T-cell (primary cell): ENCODE measurements around the gene HOMER2. TPM values are rescaled to one million over a fixed set of nuclear protein-coding genes. Genes with fewer than 3 reads are reported as not detected.

ENCODE experiments used
- ATAC-seq, 4 experiments: fragments of 200-7000 bp in 3 of 4; fragments of 150-1000 bp in 1 of 4; cut with Tn5 transposase; replicated peaks in 1 of 4; 1 replicate in 3 of 4; 2 replicates in 1 of 4; pipeline ENCODE4 v1.10.0; 2021; ENCODE audit warnings: moderate library complexity in 3 of 4, mild to moderate bottlenecking in 2 of 4, moderate number of reproducible peaks in 1 of 4
- CTCF ChIA-PET, 2 donors: fragments of 300-600 bp; sonication (Branson Sonifier 250); formaldehyde crosslinking; loops; one replicate each; lab custom pipeline; 2022; ENCODE audit warnings: antibody characterized with exemption in 2 of 2; lab: Charles Lee
- POLR2A ChIA-PET, 2 donors: fragments of 300-600 bp; sonication (Branson Sonifier 250); formaldehyde crosslinking; loops; one replicate each; lab custom pipeline; 2022; ENCODE audit warnings: antibody characterized with exemption in 2 of 2; lab: Charles Lee
- DNase-seq, 35 experiments: peaks; one replicate each; pipeline versions ENCODE4 v3.0.0 to v3.0.0-alpha.2; 2013 to 2023
- H3K27ac ChIP-seq: one replicate; pipeline ENCODE4 v1.5.1; 2013; ENCODE audit warnings: low read length
- H3K27me3 ChIP-seq, 2 experiments: replicated peaks in 1 of 2; 1 replicate in 1 of 2; 2 replicates in 1 of 2; pipeline versions ENCODE4 v1.6.1 to v1.7.0; 2013; ENCODE audit warnings: low read length in 1 of 2, mixed read lengths in 1 of 2; ENCODE audit not compliant: control insufficient read depth in 2 of 2, insufficient read depth in 2 of 2; ENCODE audit errors: extremely low read depth in 1 of 2
- H3K36me3 ChIP-seq, 2 donors: 1 replicate in 1 of 2; 2 replicates in 1 of 2; pipeline versions ENCODE4 v1.6.1 to v1.7.0; 2013; ENCODE audit warnings: low read length in 1 of 2; ENCODE audit not compliant: control insufficient read depth in 2 of 2, insufficient read depth in 1 of 2; ENCODE audit errors: extremely low read depth in 1 of 2
- H3K4me1 ChIP-seq, 2 experiments: 1 replicate in 1 of 2; 2 replicates in 1 of 2; pipeline versions ENCODE4 v1.6.1 to v1.7.0; 2013; ENCODE audit warnings: low read length in 2 of 2, mixed read lengths in 1 of 2; ENCODE audit not compliant: insufficient read depth in 2 of 2, control insufficient read depth in 1 of 2; ENCODE audit errors: extremely low read depth in 1 of 2
- H3K4me3 ChIP-seq, 2 donors: 1 replicate in 1 of 2; 2 replicates in 1 of 2; pipeline versions ENCODE4 v1.5.1 to v1.7.0; 2013; ENCODE audit warnings: mild to moderate bottlenecking in 2 of 2, low read length in 1 of 2, moderate library complexity in 1 of 2; ENCODE audit not compliant: control insufficient read depth in 1 of 2; ENCODE audit errors: extremely low read depth in 1 of 2
- H3K9me3 ChIP-seq: 2 replicates; pipeline ENCODE4 v1.7.0; 2013
- H3K27ac Mint-ChIP-seq, 2 donors: one replicate each; pipeline ENCODE4 v1.8.0; 2020 to 2021; ENCODE audit warnings: mild to moderate bottlenecking in 2 of 2, mixed read lengths in 2 of 2
- H3K27me3 Mint-ChIP-seq, 2 donors: one replicate each; pipeline ENCODE4 v1.8.0; 2021 to 2022; ENCODE audit warnings: mixed read lengths in 2 of 2
- H3K36me3 Mint-ChIP-seq: one replicate; pipeline ENCODE4 v1.8.0; 2021; ENCODE audit warnings: mixed read lengths
- H3K4me1 Mint-ChIP-seq, 3 donors: one replicate each; pipeline ENCODE4 v1.8.0; 2020 to 2022; ENCODE audit warnings: mixed read lengths in 3 of 3, mild to moderate bottlenecking in 1 of 3
- H3K4me3 Mint-ChIP-seq, 3 donors: one replicate each; pipeline ENCODE4 v1.8.0; 2020 to 2022; ENCODE audit warnings: mild to moderate bottlenecking in 3 of 3, mixed read lengths in 3 of 3, moderate library complexity in 3 of 3
- H3K9me3 Mint-ChIP-seq, 3 donors: one replicate each; pipeline ENCODE4 v1.8.0; 2020 to 2022; ENCODE audit warnings: mixed read lengths in 3 of 3
- WGBS: methylation state at CpG from one replicate; pipeline ENCODE4 v1.1.5; 2013; ENCODE audit warnings: missing lambda C conversion rate; ENCODE audit not compliant: insufficient coverage; 5-methylcytosine and 5-hydroxymethylcytosine counted together
- total RNA-seq, 35 experiments: library from RNA in 6 of 35; stranded (reverse) in 6 of 35; fragments of 120-200 nt in 1 of 35; gene quantifications; one replicate each; pipeline versions ENCODE4 v1.2.1 to v1.2.4 and lab custom pipeline; 2013 to 2026

HOMER2 gene
- total RNA-seq, 5 donors from 2014 or later (not counting 1 experiment from before 2014, with no cell fraction given), result 2.7 to 9.1 (median 7.3) TPM

GRCh38 chr15:82911458-82911857, 41.1 kb downstream of the HOMER2 start:
- ChIA-PET POLR2A (interaction anchor here in 1 of 2 donors (0.6 kb wide), 1 partner anchor 184 kb away, joined by 4 read pairs; no protein-coding TSS in a partner anchor), CTCF (no interaction called here)
- Mint-ChIP-seq H3K27ac (no peak overlapping the region), H3K9me3 (peaks cover 14 to 26% (median 15%) of the 10 kb centered on the region in 3 donors), H3K4me3 (no peak overlapping the region), H3K27me3 (peaks cover 0 to 6% of the 10 kb centered on the region in 2 donors), H3K4me1 (no peaks in the 10 kb centered on the region), H3K36me3 (peaks cover 5% of the 10 kb centered on the region)
- no peak overlapping the region for H3K27ac ChIP-seq
- DNase-seq (no peak), ATAC-seq (no peak)
- H3K9me3 ChIP-seq, result no peaks in the 10 kb centered on the region
- H3K27me3 ChIP-seq, result peaks cover 0 to 5% of the 10 kb centered on the region in 2 experiments
- no peak overlapping the region for H3K4me3 ChIP-seq
- WGBS, result no CpG with 5 or more reads among the region's 4 CpGs
- no peaks in the 10 kb centered on the region for H3K36me3 ChIP-seq
- no peaks in the 10 kb centered on the region for H3K4me1 ChIP-seq

- Histone ChIP-seq H3K4me3 (no peak overlapping the region), H3K27me3 (peaks cover 0 to 3% of the 10 kb centered on the region in 2 experiments), H3K9me3 (no peaks in the 10 kb centered on the region), H3K4me1 (no peaks in the 10 kb centered on the region), H3K36me3 (no peaks in the 10 kb centered on the region), H3K27ac (no peak overlapping the region)
- Mint-ChIP-seq H3K36me3 (peaks cover 5% of the 10 kb centered on the region), H3K4me3 (no peak overlapping the region), H3K27ac (no peak overlapping the region), H3K27me3 (peaks cover 0 to 10% of the 10 kb centered on the region in 2 donors), H3K4me1 (no peaks in the 10 kb centered on the region), H3K9me3 (peaks cover 14 to 26% (median 15%) of the 10 kb centered on the region in 3 donors)
- DNase-seq, result no peak
- CTCF ChIA-PET, result no interaction called here
- no CpG with 5 or more reads among the region's 4 CpGs for WGBS
- POLR2A ChIA-PET, result no interaction called here
- ATAC-seq, result no peak
Observed at GRCh38 chr15:82910721-82911120, 41.8 kb downstream of the HOMER2 start.

GRCh38 chr15:82909080-82909815, 43.3 kb downstream of the HOMER2 start:
- ATAC-seq, result no peak
- POLR2A ChIA-PET, result no interaction called here
- no peak overlapping the region for H3K4me3 Mint-ChIP-seq

GRCh38 chr15:82907350-82907749, 45.2 kb downstream of the HOMER2 start:
- WGBS, result no CpG with 5 or more reads among the region's 1 CpG
- H3K27ac ChIP-seq, result no peak overlapping the region
- ATAC-seq (no peak), DNase-seq (no peak)
- H3K9me3 ChIP-seq, result no peaks in the 10 kb centered on the region
- no peak overlapping the region for H3K4me3 ChIP-seq
- POLR2A ChIA-PET, result no interaction called here
- H3K4me1 Mint-ChIP-seq, result no peaks in the 10 kb centered on the region
- CTCF ChIA-PET, result no interaction called here
- H3K27me3 ChIP-seq, result peaks cover 0 to 10% of the 10 kb centered on the region in 2 experiments
- no peak overlapping the region for H3K4me3 Mint-ChIP-seq
- H3K27ac Mint-ChIP-seq, result no peak overlapping the region
- peaks cover 14 to 26% (median 15%) of the 10 kb centered on the region in 3 donors for H3K9me3 Mint-ChIP-seq
- peaks cover 4 to 10% of the 10 kb centered on the region in 2 donors for H3K27me3 Mint-ChIP-seq
- H3K36me3 Mint-ChIP-seq, result peaks cover 5% of the 10 kb centered on the region
- H3K4me1 ChIP-seq, result no peaks in the 10 kb centered on the region
- H3K36me3 ChIP-seq, result no peaks in the 10 kb centered on the region

More at GRCh38 chr15:82909080-82909815, 43.3 kb downstream of the HOMER2 start:
- H3K27ac ChIP-seq, result no peak overlapping the region
- no peaks in the 10 kb centered on the region for H3K4me1 ChIP-seq
- Mint-ChIP-seq H3K36me3 (peaks cover 5% of the 10 kb centered on the region), H3K9me3 (peaks cover 14 to 26% (median 15%) of the 10 kb centered on the region in 3 donors), H3K27ac (no peak overlapping the region), H3K27me3 (peaks cover 0 to 11% of the 10 kb centered on the region in 2 donors), H3K4me1 (no peaks in the 10 kb centered on the region)
- WGBS, result 97% methylated on average over 5 of the region's 6 CpGs
- no peaks in the 10 kb centered on the region for H3K36me3 ChIP-seq
- peak overlapping the region in 1 of 2 donors; percentile 19 for H3K4me3 ChIP-seq
- CTCF ChIA-PET, result no interaction called here
- H3K9me3 ChIP-seq, result no peaks in the 10 kb centered on the region
- H3K27me3 ChIP-seq, result peaks cover 0 to 3% of the 10 kb centered on the region in 2 experiments
- no peak for DNase-seq

GRCh38 chr15:82904574-82904973, 47.9 kb downstream of the HOMER2 start:
- WGBS, result 88% methylated on average over 2 of the region's 3 CpGs
- H3K4me1 Mint-ChIP-seq, result no peaks in the 10 kb centered on the region
- Histone ChIP-seq H3K4me1 (no peaks in the 10 kb centered on the region), H3K4me3 (no peak overlapping the region), H3K27me3 (peaks cover 0 to 7% of the 10 kb centered on the region in 2 experiments), H3K9me3 (no peaks in the 10 kb centered on the region), H3K36me3 (no peaks in the 10 kb centered on the region), H3K27ac (no peak overlapping the region)
- H3K27me3 Mint-ChIP-seq, result peaks cover 4 to 10% of the 10 kb centered on the region in 2 donors
- DNase-seq (no peak), ATAC-seq (no peak)
- peaks cover 14 to 26% (median 15%) of the 10 kb centered on the region in 3 donors for H3K9me3 Mint-ChIP-seq
- ChIA-PET POLR2A (no interaction called here), CTCF (no interaction called here)
- H3K36me3 Mint-ChIP-seq, result peaks cover 5% of the 10 kb centered on the region
- no peak overlapping the region for H3K27ac Mint-ChIP-seq
- no peak overlapping the region for H3K4me3 Mint-ChIP-seq

GRCh38 chr15:82903511-82903910, 49.0 kb downstream of the HOMER2 start:
- Histone ChIP-seq H3K4me1 (no peaks in the 10 kb centered on the region), H3K27ac (no peak overlapping the region), H3K9me3 (no peaks in the 10 kb centered on the region), H3K27me3 (peaks cover 0 to 7% of the 10 kb centered on the region in 2 experiments), H3K4me3 (no peak overlapping the region), H3K36me3 (no peaks in the 10 kb centered on the region)
- 97% methylated on average over 10 of the region's 16 CpGs for WGBS
- ChIA-PET POLR2A (no interaction called here), CTCF (interaction anchor here in 1 of 2 donors (0.6 kb wide), 1 partner anchor 828 kb away, joined by 10 read pairs; no protein-coding TSS in a partner anchor)
- Mint-ChIP-seq H3K36me3 (peaks cover 5% of the 10 kb centered on the region), H3K27me3 (peaks cover 4 to 10% of the 10 kb centered on the region in 2 donors), H3K9me3 (peaks cover 4 to 15% (median 5%) of the 10 kb centered on the region in 3 donors), H3K4me3 (no peak overlapping the region), H3K4me1 (no peaks in the 10 kb centered on the region), H3K27ac (no peak overlapping the region)
- ATAC-seq, result no peak
- no peak for DNase-seq
